OCI-LY1 (cell line): Measurements from ENCODE around the gene JPH2.

ENCODE experiments used
- H2AFZ ChIP-seq: fragments of 200-600 bp; sonication (generic), shearing (Covaris generic); 2 replicates; pipeline ENCODE4 v1.6.0; 2014; ENCODE audit warnings: antibody characterized with exemption, mild to moderate bottlenecking, low read length
- H3F3A ChIP-seq: fragments of 200-600 bp; sonication (generic), shearing (Covaris generic); 2 replicates; pipeline ENCODE4 v1.6.0; 2014; ENCODE audit warnings: mild to moderate bottlenecking, antibody characterized with exemption, low read length, moderate library complexity; ENCODE audit not compliant: insufficient read depth
- H3K27ac ChIP-seq: fragments of 200-600 bp; sonication (generic); 2 replicates; pipeline ENCODE4 v1.5.1; 2014; ENCODE audit warnings: low read length, mixed run types, mild to moderate bottlenecking, low read depth; ENCODE audit not compliant: poor library complexity, severe bottlenecking
- H3K27me3 ChIP-seq: fragments of 200-600 bp; sonication (generic); 2 replicates; pipeline ENCODE4 v1.6.0; 2014; ENCODE audit warnings: antibody characterized with exemption, mild to moderate bottlenecking, low read length, moderate library complexity; ENCODE audit not compliant: insufficient read depth
- H3K36me3 ChIP-seq: fragments of 200-600 bp; sonication (generic); 2 replicates; pipeline ENCODE4 v1.6.1; 2014; ENCODE audit warnings: mild to moderate bottlenecking, antibody characterized with exemption, low read length, moderate library complexity, mixed read lengths; ENCODE audit not compliant: insufficient read depth
- H3K4me1 ChIP-seq: fragments of 200-600 bp; sonication (generic); 2 replicates; pipeline ENCODE4 v1.5.1; 2014; ENCODE audit warnings: mild to moderate bottlenecking, low read length, moderate library complexity; ENCODE audit not compliant: insufficient read depth, severe bottlenecking
- H3K4me2 ChIP-seq: fragments of 200-600 bp; sonication (generic), shearing (Covaris generic); 2 replicates; pipeline ENCODE4 v1.6.1; 2014; ENCODE audit warnings: low read length
- H3K4me3 ChIP-seq: fragments of 200-600 bp; sonication (generic); 2 replicates; pipeline ENCODE4 v1.5.1; 2014; ENCODE audit warnings: low read length, low read depth, mild to moderate bottlenecking, mixed read lengths; ENCODE audit not compliant: poor library complexity, severe bottlenecking
- H3K79me2 ChIP-seq: fragments of 200-600 bp; shearing (Covaris generic); 2 replicates; pipeline ENCODE4 v1.6.1; 2016; ENCODE audit warnings: mixed run types, low read length, mixed read lengths; ENCODE audit not compliant: insufficient read depth
- H3K9ac ChIP-seq: fragments of 200-600 bp; sonication (generic), shearing (Covaris generic); 2 replicates; pipeline ENCODE4 v1.6.1; 2014; ENCODE audit warnings: mild to moderate bottlenecking, low read length, mixed read lengths
- H3K9me2 ChIP-seq: fragments of 200-600 bp; sonication (generic), shearing (Covaris generic); 2 replicates; pipeline ENCODE4 v1.6.1; 2014; ENCODE audit warnings: low read depth, mild to moderate bottlenecking, low read length, mixed read lengths
- H3K9me3 ChIP-seq: fragments of 200-600 bp; shearing (Covaris generic); 2 replicates; pipeline ENCODE4 v1.6.1; 2014; ENCODE audit warnings: low read length, mixed read lengths
- H4K20me1 ChIP-seq: fragments of 200-600 bp; sonication (generic), shearing (Covaris generic); 2 replicates; pipeline ENCODE4 v1.6.0; 2016; ENCODE audit warnings: mild to moderate bottlenecking, low read length; ENCODE audit not compliant: insufficient read depth
- CTCF ChIP-seq: fragments of 200-600 bp; sonication (generic), shearing (Covaris generic); IDR thresholded peaks from 2 replicates; pipeline ENCODE4 v1.5.1; 2017; ENCODE audit warnings: mild to moderate bottlenecking, antibody characterized with exemption, low read length, moderate library complexity, mixed read lengths
- EZH2 ChIP-seq: fragments of 200-600 bp; sonication (generic), shearing (Covaris generic); IDR thresholded peaks from 2 replicates; pipeline ENCODE4 v1.8.0; 2017; ENCODE audit warnings: borderline replicate concordance, mixed run types, mild to moderate bottlenecking, antibody characterized with exemption, low read length, moderate library complexity, mixed read lengths

JPH2 gene

GRCh38 chr20:44115762-44116644 lies 71.0 kb downstream of the JPH2 start:
- Histone ChIP-seq H3K79me2 (no peaks in the 10 kb centered on the region), H2AFZ (no peak overlapping the region), H3K9me3 (no peaks in the 10 kb centered on the region), H3K4me2 (no peak overlapping the region), H3K27ac (no peak overlapping the region), H3K9ac (no peak overlapping the region), H3K27me3 (0 out of 2 replicates have a peak, but pooled peaks cover 9% of the 10 kb centered on the region), H4K20me1 (no peaks in the 10 kb centered on the region), H3K36me3 (no peaks in the 10 kb centered on the region), H3F3A (no peaks in the 10 kb centered on the region), H3K9me2 (no peaks in the 10 kb centered on the region), H3K4me3 (no peak overlapping the region), H3K4me1 (no peaks in the 10 kb centered on the region)
- TF ChIP-seq EZH2 (no peak), CTCF (no peak)

GRCh38 chr20:44115181-44115580 lies 71.8 kb downstream of the JPH2 start:
- H4K20me1 ChIP-seq = no peaks in the 10 kb centered on the region
- H3K4me2 ChIP-seq = no peak overlapping the region
- TF ChIP-seq CTCF = no peak
- TF ChIP-seq EZH2 = no peak
- no peak overlapping the region for H3K4me3 ChIP-seq
- no peaks in the 10 kb centered on the region for H3K9me3 ChIP-seq
- H3K9ac ChIP-seq = no peak overlapping the region
- no peak overlapping the region for H3K27ac ChIP-seq
- H3F3A ChIP-seq = no peaks in the 10 kb centered on the region
- H3K9me2 ChIP-seq = no peaks in the 10 kb centered on the region
- 0 out of 2 replicates have a peak, but pooled peaks cover 9% of the 10 kb centered on the region for H3K27me3 ChIP-seq
- H2AFZ ChIP-seq = no peak overlapping the region
- H3K79me2 ChIP-seq = no peaks in the 10 kb centered on the region
- no peaks in the 10 kb centered on the region for H3K4me1 ChIP-seq
- no peaks in the 10 kb centered on the region for H3K36me3 ChIP-seq

GRCh38 chr20:44113618-44114376 lies 73.2 kb downstream of the JPH2 start:
- Histone ChIP-seq H2AFZ (no peak overlapping the region), H3K36me3 (no peaks in the 10 kb centered on the region), H3F3A (no peaks in the 10 kb centered on the region), H3K9me2 (no peaks in the 10 kb centered on the region), H3K27ac (no peak overlapping the region), H3K79me2 (no peaks in the 10 kb centered on the region), H3K9ac (no peak overlapping the region), H3K4me2 (no peak overlapping the region), H3K9me3 (no peaks in the 10 kb centered on the region), H4K20me1 (no peaks in the 10 kb centered on the region), H3K4me1 (no peaks in the 10 kb centered on the region), H3K27me3 (peaks cover 9% of the 10 kb centered on the region; the same call in 1 of the 2 replicates), H3K4me3 (no peak overlapping the region)
- no peak for TF ChIP-seq CTCF
- TF ChIP-seq EZH2 = no peak
